Brain microvascular endothelial cell (primary cell): Measurements from ENCODE around the gene CPM.
"Not testable (repeated sequence)": the region's sequence is repeated elsewhere in the genome, so short reads cannot be mapped to it uniquely, and the experiment has no call there.

Experiments
- DNase-seq: peaks from one replicate; pipeline ENCODE4 v3.0.0-alpha.2; 2020
- H3K27ac ChIP-seq: fragments of 250-450 bp; sonication (Bioruptor Pico); 2 replicates; pipeline ENCODE4 v1.5.1; 2020; ENCODE audit warnings: mild to moderate bottlenecking, moderate library complexity
- H3K27me3 ChIP-seq: fragments of 250-450 bp; sonication (Bioruptor Pico); replicated peaks from 2 replicates; pipeline ENCODE4 v1.5.1; 2020; ENCODE audit warnings: mild to moderate bottlenecking
- H3K36me3 ChIP-seq: fragments of 250-450 bp; sonication (Bioruptor Pico); replicated peaks from 2 replicates; pipeline ENCODE4 v1.5.1; 2020; ENCODE audit warnings: mild to moderate bottlenecking
- H3K4me3 ChIP-seq: 2 replicates; pipeline ENCODE4 v1.5.1; 2011; ENCODE audit warnings: low read depth, mild to moderate bottlenecking, control low read depth, low read length, moderate library complexity
- in situ Hi-C: cut with HindIII; loops from 2 replicates; pipeline ENCODE4 v1.10.0; 2017; ENCODE audit warnings: low sequenced_read_pairs, low pct_ligation_motif_present
- TF ChIP-seq, protein P1 (sequence below): IDR thresholded peaks from 2 replicates; pipeline ENCODE4 v1.5.1; 2011; ENCODE audit warnings: low read depth, mild to moderate bottlenecking, moderate library complexity, low read length, control low read depth, inconsistent platforms; ENCODE audit errors: missing control alignments

The CPM gene

DNA sequence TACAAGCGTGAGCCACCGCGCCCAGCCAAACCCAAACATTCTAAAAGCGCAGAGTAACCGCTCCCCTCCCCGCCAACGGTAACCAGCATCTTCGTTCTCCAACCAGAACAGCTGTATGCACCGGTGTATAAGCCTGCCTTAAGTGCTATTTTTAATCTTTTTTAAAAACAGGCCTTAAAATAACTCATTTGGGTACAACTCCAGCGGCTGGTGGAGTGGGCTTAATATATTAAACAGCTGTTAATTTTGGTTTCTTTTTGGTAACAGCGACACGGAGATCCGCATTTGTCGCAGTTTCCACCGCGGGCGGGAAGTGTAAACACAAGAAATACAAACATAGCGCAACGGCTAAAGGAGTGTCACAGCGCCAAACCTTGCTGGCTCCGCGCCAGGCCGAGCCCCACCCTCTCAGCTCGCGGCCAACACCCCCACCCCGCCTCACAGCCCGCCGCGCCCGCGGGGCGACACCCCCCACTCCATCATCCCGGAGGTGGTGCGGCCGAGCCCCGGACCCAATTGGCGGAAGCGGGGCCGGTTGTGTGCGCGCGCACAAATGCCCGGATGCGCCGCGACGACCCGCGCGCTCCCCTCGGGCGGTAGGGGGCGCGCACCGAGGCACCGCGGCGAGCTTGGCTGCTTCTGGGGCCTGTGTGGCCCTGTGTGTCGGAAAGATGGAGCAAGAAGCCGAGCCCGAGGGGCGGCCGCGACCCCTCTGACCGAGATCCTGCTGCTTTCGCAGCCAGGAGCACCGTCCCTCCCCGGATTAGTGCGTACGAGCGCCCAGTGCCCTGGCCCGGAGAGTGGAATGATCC is 125.2 kb downstream of the CPM start, which contains the start of gene MDM2:
Gene MDM2 (plus strand): TSS at position 602 of the 812 bp plus-strand sequence. CDS start 301 bp downstream, outside the sequence.
- DNase-seq: peak; percentile 69
- in situ Hi-C loops: no loop called here
- peak within 1 kb of the TSS; percentile 97 for H3K4me3 ChIP-seq

DNA sequence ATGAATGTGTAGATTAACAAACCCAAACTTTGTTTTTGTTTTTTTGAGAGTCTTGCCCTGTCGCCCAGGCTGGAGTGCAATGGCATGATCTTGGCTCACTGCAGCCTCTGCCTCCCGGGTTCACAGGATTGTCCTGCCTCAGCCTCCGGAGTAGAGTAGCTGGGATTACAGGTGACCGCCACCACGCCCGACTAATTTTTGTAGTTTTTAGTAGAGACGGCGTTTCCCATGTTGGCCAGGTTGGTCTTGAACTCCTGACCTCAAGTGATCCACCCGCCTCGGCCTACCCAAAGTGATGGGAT is 125.7 kb downstream of the CPM start:
- Histone ChIP-seq H3K4me3 (peak overlapping the region; percentile 97), H3K27ac (peak overlapping the region; percentile 84), H3K36me3 (peaks cover 18% of the 10 kb centered on the region)
- H3K27me3 ChIP-seq, DNase-seq, in situ Hi-C loops: not testable (repeated sequence)

More for the DNA sequence above, 125.2 kb downstream of the CPM start, which contains the start of gene MDM2:
- TF ChIP-seq, protein P1, sequence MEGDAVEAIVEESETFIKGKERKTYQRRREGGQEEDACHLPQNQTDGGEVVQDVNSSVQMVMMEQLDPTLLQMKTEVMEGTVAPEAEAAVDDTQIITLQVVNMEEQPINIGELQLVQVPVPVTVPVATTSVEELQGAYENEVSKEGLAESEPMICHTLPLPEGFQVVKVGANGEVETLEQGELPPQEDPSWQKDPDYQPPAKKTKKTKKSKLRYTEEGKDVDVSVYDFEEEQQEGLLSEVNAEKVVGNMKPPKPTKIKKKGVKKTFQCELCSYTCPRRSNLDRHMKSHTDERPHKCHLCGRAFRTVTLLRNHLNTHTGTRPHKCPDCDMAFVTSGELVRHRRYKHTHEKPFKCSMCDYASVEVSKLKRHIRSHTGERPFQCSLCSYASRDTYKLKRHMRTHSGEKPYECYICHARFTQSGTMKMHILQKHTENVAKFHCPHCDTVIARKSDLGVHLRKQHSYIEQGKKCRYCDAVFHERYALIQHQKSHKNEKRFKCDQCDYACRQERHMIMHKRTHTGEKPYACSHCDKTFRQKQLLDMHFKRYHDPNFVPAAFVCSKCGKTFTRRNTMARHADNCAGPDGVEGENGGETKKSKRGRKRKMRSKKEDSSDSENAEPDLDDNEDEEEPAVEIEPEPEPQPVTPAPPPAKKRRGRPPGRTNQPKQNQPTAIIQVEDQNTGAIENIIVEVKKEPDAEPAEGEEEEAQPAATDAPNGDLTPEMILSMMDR: peak; percentile 58
- H3K27ac ChIP-seq: peak within 1 kb of the TSS; percentile 84
- H3K36me3 ChIP-seq: peaks cover 22% of the 10 kb centered on the region
- H3K27me3 ChIP-seq: no peaks in the 10 kb centered on the region

DNA sequence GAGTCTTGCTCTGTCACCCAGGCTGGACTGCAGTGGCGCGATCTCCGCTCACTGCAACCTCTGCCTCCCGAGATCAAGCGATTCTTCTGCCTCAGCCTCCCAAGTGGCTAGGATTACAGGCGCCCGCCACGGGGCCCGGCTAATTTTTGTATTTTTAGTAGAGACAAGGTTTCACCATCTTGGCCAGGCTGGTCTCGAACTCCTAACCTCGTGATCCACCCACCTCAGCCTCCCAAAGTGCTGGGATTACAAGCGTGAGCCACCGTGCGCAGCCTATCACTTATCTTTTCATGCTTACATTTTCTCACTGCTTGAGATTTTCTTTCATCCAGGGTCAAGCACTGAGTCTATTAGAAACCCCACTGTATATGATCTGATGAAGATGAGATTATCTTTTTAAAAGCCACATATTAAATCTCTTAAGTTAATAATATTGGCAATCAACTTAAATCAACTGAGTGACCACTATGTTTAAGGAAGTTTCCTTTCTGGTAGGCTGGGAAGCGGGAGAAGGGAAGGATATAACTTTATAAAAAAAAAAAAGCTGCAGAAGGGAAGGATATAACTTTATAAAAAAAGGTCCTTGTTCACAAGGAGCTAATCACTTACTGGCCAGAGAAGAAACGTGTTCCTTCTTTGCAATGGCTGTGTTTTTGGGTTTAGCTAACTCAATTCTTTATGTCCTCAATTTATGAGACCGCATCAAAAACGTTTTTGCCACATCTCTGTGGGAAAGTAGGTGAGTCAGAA is 126.3 kb downstream of the CPM start:
- no peak for DNase-seq
- Histone ChIP-seq H3K27ac (no peak overlapping the region), H3K4me3 (no peak overlapping the region), H3K36me3 (peaks cover 16% of the 10 kb centered on the region), H3K27me3 (no peaks in the 10 kb centered on the region)
- in situ Hi-C loops: no loop called here
- TF ChIP-seq, protein P1: no peak

DNA sequence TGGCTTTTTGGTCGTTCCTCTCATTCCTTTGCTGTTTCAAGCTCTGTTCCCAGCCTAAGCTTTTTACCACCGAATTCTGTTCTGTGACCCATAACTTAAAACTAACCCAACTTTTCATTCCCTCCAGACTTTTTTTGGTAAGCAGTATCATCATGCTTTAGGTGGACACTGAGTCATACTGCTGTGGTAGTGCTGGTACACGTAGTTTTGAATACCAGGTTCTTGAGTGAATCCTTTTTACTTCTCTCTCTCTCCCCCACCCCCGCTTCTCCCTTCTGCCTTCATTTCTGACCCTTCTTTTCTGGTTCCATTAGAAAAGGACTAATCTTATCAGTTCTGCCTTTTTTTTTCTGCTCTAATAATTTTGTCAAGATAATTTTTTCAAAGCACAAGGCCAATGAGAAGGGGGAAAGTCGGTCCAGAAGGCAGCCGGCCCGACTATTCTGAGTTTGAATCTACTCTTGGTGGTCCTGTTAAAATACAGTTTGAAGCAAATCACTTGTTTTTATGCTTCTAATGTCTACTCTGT is 127.3 kb downstream of the CPM start:
- TF ChIP-seq, protein P1: no peak
- in situ Hi-C loops: no loop called here
- DNase-seq: no peak
- H3K27me3 ChIP-seq: no peaks in the 10 kb centered on the region
- H3K4me3 ChIP-seq: no peak overlapping the region
- peaks cover 10% of the 10 kb centered on the region for H3K36me3 ChIP-seq
- no peak overlapping the region for H3K27ac ChIP-seq

DNA sequence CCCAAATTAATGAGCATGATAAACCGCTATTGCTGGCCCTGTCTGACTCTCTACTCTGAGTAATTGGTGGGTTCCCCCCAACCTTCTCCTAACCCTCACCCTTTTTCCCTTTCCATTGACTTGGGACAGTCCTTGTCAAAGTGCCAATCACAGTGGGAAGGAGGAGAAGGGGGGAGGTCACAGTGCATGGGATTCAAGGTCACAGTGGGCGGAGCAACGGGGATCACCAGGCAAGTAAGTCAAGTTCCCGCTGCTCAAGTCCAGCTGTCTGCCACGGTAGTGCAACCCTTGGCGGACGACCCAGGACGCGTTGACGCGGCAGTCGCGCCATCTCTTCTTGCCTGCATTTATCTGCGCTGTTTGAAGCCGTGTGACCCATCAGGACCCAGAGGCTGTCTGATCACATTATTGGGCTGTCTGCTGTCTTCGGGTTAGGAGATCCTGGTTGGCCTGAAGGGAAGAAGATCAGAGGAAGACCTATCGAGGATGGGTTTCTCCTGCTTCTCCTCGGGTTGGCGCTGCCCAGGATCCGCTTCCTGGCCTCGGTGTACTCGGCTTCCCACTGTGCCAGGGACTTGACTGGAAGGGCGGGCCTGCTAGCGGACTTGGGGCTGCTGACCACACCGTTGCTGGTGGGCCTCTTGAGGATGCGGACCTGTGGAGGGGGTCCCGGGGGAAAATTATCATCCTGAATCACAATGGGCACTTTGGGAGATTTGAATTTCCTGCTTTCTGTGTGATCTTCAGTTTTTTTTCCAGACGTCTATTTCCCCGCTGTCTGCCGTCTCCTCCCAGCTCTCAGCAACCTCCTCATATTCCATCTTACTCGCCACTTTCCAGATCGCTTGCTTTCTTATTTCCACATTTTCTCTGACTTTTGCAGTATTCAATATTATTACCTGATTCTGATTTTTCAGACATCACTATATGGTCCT is 128.0 kb downstream of the CPM start:
- Histone ChIP-seq H3K4me3 (no peak overlapping the region), H3K27ac (no peak overlapping the region), H3K36me3 (peaks cover 5% of the 10 kb centered on the region), H3K27me3 (no peaks in the 10 kb centered on the region)
- in situ Hi-C loops: no loop called here
- no peak for DNase-seq
- TF ChIP-seq, protein P1: no peak
